B cell (primary cell): ENCODE results near the gene CYYR1. TPM values are rescaled to one million over a fixed set of nuclear protein-coding genes. Genes with fewer than 3 reads are reported as not detected.

Experiments used
- ATAC-seq: fragments of 200-7000 bp; cut with Tn5 transposase; one replicate; pipeline ENCODE4 v1.10.0; 2021; ENCODE audit warnings: low read depth, mild to moderate bottlenecking, moderate number of reproducible peaks, moderate library complexity
- CTCF ChIA-PET: fragments of 350-600 bp; sonication (Branson Sonifier 250); formaldehyde crosslinking; loops from one replicate; lab custom pipeline; 2021; ENCODE audit warnings: antibody characterized with exemption, inconsistent platforms; lab: Charles Lee
- POLR2A ChIA-PET: fragments of 350-600 bp; sonication (Branson Sonifier 250); formaldehyde crosslinking; loops from one replicate; lab custom pipeline; 2021; ENCODE audit warnings: antibody characterized with exemption; lab: Charles Lee
- DNase-seq: peaks from one replicate; pipeline ENCODE4 v3.0.0; 2013
- H2AFZ ChIP-seq: 2 replicates; pipeline ENCODE4 v1.6.1; 2012; ENCODE audit warnings: mild to moderate bottlenecking, low read depth, low read length; ENCODE audit not compliant: insufficient read depth, poor library complexity, severe bottlenecking
- H3K27ac ChIP-seq, 2 donors: 1 replicate in 1 of 2; 2 replicates in 1 of 2; pipeline ENCODE4 v1.5.1; 2012 to 2013; ENCODE audit warnings: low read length in 2 of 2, mild to moderate bottlenecking in 2 of 2, moderate library complexity in 1 of 2
- H3K27me3 ChIP-seq, 4 experiments: fragments of 200-600 bp in 1 of 4; sonication (generic) in 1 of 4; replicated peaks in 1 of 4; 1 replicate in 2 of 4; 2 replicates in 2 of 4; pipeline versions ENCODE4 v1.6.1 to v1.7.0; 2013 to 2016; ENCODE audit warnings: low read length in 3 of 4, mild to moderate bottlenecking in 2 of 4, mixed read lengths in 1 of 4, moderate library complexity in 1 of 4; ENCODE audit not compliant: insufficient read depth in 4 of 4, control insufficient read depth in 3 of 4; ENCODE audit errors: control extremely low read depth in 1 of 4
- H3K36me3 ChIP-seq, 2 experiments: replicated peaks in 1 of 2; 1 replicate in 1 of 2; 2 replicates in 1 of 2; pipeline versions ENCODE4 v1.6.1 to v1.7.1; 2013; ENCODE audit warnings: low read length in 1 of 2; ENCODE audit not compliant: insufficient read depth in 2 of 2, control insufficient read depth in 1 of 2; ENCODE audit errors: control extremely low read depth in 1 of 2, extremely low read depth in 1 of 2
- H3K4me1 ChIP-seq, 2 donors: fragments of 200-600 bp in 1 of 2; sonication (generic) in 1 of 2; 1 replicate in 1 of 2; 2 replicates in 1 of 2; pipeline versions ENCODE4 v1.5.1 to v1.6.1; 2013 to 2017; ENCODE audit warnings: low read length in 2 of 2; ENCODE audit not compliant: control insufficient read depth in 2 of 2, insufficient read depth in 2 of 2
- H3K4me2 ChIP-seq: replicated peaks from 2 replicates; pipeline ENCODE3; 2012; ENCODE audit warnings: mild to moderate bottlenecking, low read depth, low read length; ENCODE audit not compliant: poor library complexity, severe bottlenecking
- H3K4me3 ChIP-seq, 5 experiments: fragments of 200-600 bp in 1 of 5; sonication (generic) in 1 of 5; 1 replicate in 3 of 5; 2 replicates in 2 of 5; pipeline versions ENCODE4 v1.5.1 to v1.7.0; 2011 to 2016; ENCODE audit warnings: low read length in 4 of 5, mild to moderate bottlenecking in 4 of 5, low read depth in 2 of 5, control low read depth in 1 of 5, moderate library complexity in 1 of 5; ENCODE audit not compliant: insufficient read depth in 1 of 5; ENCODE audit errors: control extremely low read depth in 1 of 5, extremely low read depth in 1 of 5
- H3K79me2 ChIP-seq: fragments of 200-600 bp; sonication (generic); one replicate; pipeline ENCODE4 v1.6.0; 2016; ENCODE audit warnings: low read length; ENCODE audit not compliant: control insufficient read depth, insufficient read depth
- H3K9ac ChIP-seq: fragments of 200-600 bp; sonication (generic); 2 replicates; pipeline ENCODE4 v1.6.1; 2017; ENCODE audit warnings: mild to moderate bottlenecking, low read length, moderate library complexity
- H3K9me3 ChIP-seq, 3 donors: one replicate each; pipeline versions ENCODE4 v1.6.1 to v1.7.1; 2013; ENCODE audit warnings: low read length in 2 of 3; ENCODE audit not compliant: control insufficient read depth in 2 of 3, insufficient read depth in 1 of 3; ENCODE audit errors: control extremely low read depth in 1 of 3
- H4K20me1 ChIP-seq: 2 replicates; pipeline ENCODE4 v1.6.0; 2012; ENCODE audit warnings: mild to moderate bottlenecking, low read length; ENCODE audit not compliant: insufficient read depth, control insufficient read depth, poor library complexity, severe bottlenecking
- H3K27ac Mint-ChIP-seq: one replicate; pipeline ENCODE4 v1.8.0; 2021; ENCODE audit warnings: mixed read lengths
- H3K27me3 Mint-ChIP-seq: one replicate; pipeline ENCODE4 v1.8.0; 2021; ENCODE audit warnings: mixed read lengths
- H3K4me1 Mint-ChIP-seq: one replicate; pipeline ENCODE4 v1.8.0; 2021; ENCODE audit warnings: mixed read lengths
- H3K4me3 Mint-ChIP-seq: one replicate; pipeline ENCODE4 v1.8.0; 2021; ENCODE audit warnings: mixed read lengths
- H3K9me3 Mint-ChIP-seq: one replicate; pipeline ENCODE4 v1.8.0; 2022; ENCODE audit warnings: mixed read lengths; ENCODE audit not compliant: insufficient read depth
- EZH2 ChIP-seq: IDR thresholded peaks from 2 replicates; pipeline ENCODE4 v1.6.1; 2012; ENCODE audit warnings: borderline replicate concordance, low read depth, mild to moderate bottlenecking, moderate library complexity, low read length; ENCODE audit not compliant: insufficient read depth, poor library complexity, severe bottlenecking
- WGBS: methylation state at CpG from one replicate; pipeline ENCODE4 v1.1.5; 2013; ENCODE audit warnings: missing lambda C conversion rate; ENCODE audit not compliant: insufficient coverage; 5-methylcytosine and 5-hydroxymethylcytosine counted together
- intact Hi-C: fragments of 100-400 bp; cut with micrococcal nuclease; formaldehyde crosslinking; loops from one replicate; pipeline ENCODE4 v1.10.0; 2022
- polyA plus RNA-seq: library from polyadenylated mRNA; depleted of rRNA; stranded (reverse); fragments of >200 nt; gene quantifications from 2 replicates; pipeline ENCODE4 v1.2.3, GENCODE V29; 2012
- total RNA-seq, 2 donors: library from RNA; stranded (reverse); fragments of 120-200 nt in 1 of 2; gene quantifications; 1 replicate in 1 of 2; 2 replicates in 1 of 2; pipeline versions ENCODE4 v1.2.3 to v1.2.4, GENCODE V29; 2013 to 2022
- TF ChIP-seq, protein P1 (sequence below): fragments of 200-600 bp; IDR thresholded peaks from one replicate; pipeline ENCODE4 v1.8.0; 2022; ENCODE audit warnings: antibody characterized with exemption, mild to moderate bottlenecking

The CYYR1 gene
- total and polyA plus RNA-seq, 2 donors (not counting 1 experiment from before 2014, with no cell fraction given) = not detected

DNA sequence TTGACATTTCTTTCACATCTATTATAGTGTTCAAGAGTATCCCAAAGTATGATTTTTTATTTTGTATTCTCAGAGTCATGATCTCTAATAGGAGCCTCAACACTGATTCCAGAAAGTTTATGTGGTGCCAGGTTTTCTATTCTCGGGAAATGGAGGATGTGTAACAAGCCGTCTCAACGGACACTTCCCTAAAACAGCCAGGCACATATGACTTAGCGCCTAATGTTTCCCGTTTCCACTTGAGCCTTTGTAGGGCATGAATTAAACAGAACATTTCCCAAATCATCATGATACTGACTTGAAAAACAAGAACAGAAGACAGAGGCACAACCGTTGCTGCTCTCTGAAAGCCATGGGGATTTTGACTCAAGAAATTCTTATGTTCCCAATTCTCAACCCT is 8.0 kb downstream of the CYYR1 start:
- CTCF ChIA-PET = no interaction called here
- no peaks in the 10 kb centered on the region for H3K9me3 ChIP-seq
- no peak overlapping the region for H2AFZ ChIP-seq
- no peaks in the 10 kb centered on the region for H3K9me3 Mint-ChIP-seq
- H3K27ac Mint-ChIP-seq = no peak overlapping the region
- no peaks in the 10 kb centered on the region for H3K79me2 ChIP-seq
- H4K20me1 ChIP-seq = no peaks in the 10 kb centered on the region
- TF ChIP-seq, protein P1, sequence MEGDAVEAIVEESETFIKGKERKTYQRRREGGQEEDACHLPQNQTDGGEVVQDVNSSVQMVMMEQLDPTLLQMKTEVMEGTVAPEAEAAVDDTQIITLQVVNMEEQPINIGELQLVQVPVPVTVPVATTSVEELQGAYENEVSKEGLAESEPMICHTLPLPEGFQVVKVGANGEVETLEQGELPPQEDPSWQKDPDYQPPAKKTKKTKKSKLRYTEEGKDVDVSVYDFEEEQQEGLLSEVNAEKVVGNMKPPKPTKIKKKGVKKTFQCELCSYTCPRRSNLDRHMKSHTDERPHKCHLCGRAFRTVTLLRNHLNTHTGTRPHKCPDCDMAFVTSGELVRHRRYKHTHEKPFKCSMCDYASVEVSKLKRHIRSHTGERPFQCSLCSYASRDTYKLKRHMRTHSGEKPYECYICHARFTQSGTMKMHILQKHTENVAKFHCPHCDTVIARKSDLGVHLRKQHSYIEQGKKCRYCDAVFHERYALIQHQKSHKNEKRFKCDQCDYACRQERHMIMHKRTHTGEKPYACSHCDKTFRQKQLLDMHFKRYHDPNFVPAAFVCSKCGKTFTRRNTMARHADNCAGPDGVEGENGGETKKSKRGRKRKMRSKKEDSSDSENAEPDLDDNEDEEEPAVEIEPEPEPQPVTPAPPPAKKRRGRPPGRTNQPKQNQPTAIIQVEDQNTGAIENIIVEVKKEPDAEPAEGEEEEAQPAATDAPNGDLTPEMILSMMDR = no peak
- no peak for TF ChIP-seq EZH2
- intact Hi-C loops = no loop called here
- no peaks in the 10 kb centered on the region for H3K27me3 ChIP-seq
- no peak overlapping the region for H3K4me3 ChIP-seq
- peaks cover 4% of the 10 kb centered on the region for H3K27me3 Mint-ChIP-seq
- POLR2A ChIA-PET = no interaction called here
- H3K27ac ChIP-seq = no peak overlapping the region
- H3K9ac ChIP-seq = no peak overlapping the region
- H3K36me3 ChIP-seq = no peaks in the 10 kb centered on the region
- H3K4me3 Mint-ChIP-seq = no peak overlapping the region
- 25% methylated on average over 4 of the region's 6 CpGs for WGBS
- DNase-seq = no peak
- ATAC-seq = no peak
- no peaks in the 10 kb centered on the region for H3K4me1 ChIP-seq
- no peaks in the 10 kb centered on the region for H3K4me1 Mint-ChIP-seq
- no peak overlapping the region for H3K4me2 ChIP-seq

DNA sequence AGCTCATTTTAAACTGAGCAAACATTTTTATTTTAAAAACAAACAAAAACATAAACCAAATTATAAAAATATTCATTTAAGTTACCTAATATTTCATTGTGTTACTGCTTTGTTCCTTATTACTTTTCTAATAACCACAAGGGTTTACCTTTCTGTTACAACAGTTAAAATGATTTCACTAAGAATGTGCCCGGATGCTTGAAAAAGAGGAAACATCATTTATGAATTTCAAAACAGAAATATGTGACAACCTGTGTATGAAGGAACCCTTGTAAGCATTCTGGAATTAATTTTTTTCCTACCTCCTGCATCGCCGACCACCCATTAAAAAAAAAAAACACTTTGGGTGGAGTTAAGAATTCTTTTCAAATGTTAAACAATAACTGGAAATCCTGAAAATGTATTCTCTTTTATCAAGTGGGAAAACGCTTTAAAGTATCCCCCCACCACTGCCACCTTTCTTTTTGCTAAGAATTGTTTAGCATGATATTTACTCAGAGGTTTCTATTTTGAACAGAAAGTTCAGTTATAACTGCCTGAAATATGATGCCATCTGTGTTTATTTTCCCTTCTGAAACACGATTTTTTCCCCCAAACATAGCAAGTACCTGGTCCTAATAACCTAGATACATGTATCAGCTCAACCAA is 9.1 kb downstream of the CYYR1 start:
- Histone ChIP-seq H3K4me2 (no peak overlapping the region), H3K4me1 (no peaks in the 10 kb centered on the region), H3K79me2 (no peaks in the 10 kb centered on the region), H4K20me1 (no peaks in the 10 kb centered on the region), H3K4me3 (no peak overlapping the region), H3K9ac (no peak overlapping the region), H3K27me3 (no peaks in the 10 kb centered on the region), H3K9me3 (no peaks in the 10 kb centered on the region), H2AFZ (no peak overlapping the region), H3K27ac (no peak overlapping the region), H3K36me3 (no peaks in the 10 kb centered on the region)
- Mint-ChIP-seq H3K4me1 (no peaks in the 10 kb centered on the region), H3K27ac (no peak overlapping the region), H3K4me3 (no peak overlapping the region), H3K9me3 (no peaks in the 10 kb centered on the region), H3K27me3 (peaks cover 1% of the 10 kb centered on the region)
- intact Hi-C loops = no loop called here
- no CpG with 5 or more reads among the region's 5 CpGs for WGBS
- TF ChIP-seq, protein P1 = no peak
- TF ChIP-seq EZH2 = no peak
- DNase-seq (no peak), ATAC-seq (no peak)
- ChIA-PET CTCF (no interaction called here), POLR2A (no interaction called here)
